Inflammatory macrophage (primary cell): ENCODE results near the gene IRX3.

ENCODE experiments used
- DNase-seq, 2 donors: peaks; one replicate each; pipeline ENCODE4 v3.0.0-alpha.2; 2020 to 2022

Gene IRX3

DNA sequence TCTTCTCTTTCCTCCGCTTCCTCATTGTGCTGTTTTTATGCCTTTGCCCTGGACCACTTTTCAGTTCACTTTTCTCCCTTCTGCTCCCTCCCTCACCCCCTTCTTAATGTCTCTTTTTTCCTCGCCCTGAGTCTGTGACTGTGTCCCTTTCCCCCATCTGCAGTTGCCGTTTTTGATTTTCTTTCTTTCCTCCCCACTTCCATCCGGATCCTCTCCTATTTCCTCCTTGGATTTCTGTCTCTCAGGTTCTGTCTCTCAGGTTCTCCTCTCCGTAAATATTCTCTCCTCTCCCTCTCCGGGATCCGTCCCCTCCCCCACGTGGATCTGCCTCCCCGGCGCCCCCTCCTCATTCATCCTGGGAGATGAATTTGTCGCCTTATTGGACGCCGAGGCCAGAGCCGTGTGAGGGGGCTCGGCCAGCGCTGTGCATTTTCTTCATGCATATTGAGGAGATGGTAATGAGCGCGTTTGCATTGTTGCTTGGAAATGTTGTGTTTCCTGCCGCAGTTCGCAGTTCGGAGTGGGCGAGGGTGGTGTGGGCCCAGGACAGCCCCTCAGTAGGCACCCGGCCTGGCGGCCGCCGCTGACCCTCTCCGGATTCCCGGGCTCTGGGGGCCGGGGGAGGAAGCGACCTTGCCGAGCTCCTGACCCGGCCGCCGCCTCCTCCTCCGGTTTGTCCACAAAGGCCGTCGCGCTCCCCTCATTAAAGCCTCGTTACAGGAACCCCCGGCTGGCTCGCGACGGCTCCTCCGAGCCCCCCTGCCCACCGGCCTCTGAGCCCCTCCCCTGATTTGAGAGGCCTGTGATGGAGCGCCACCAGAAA lies 4.5 kb upstream of the IRX3 start:
- no peak for DNase-seq

GRCh38 chr16:54289945-54290832 lies 3.6 kb upstream of the IRX3 start:
- DNase-seq, result no peak

- DNase-seq, result no peak
These were observed 2.8 kb upstream of the IRX3 start for GRCh38 chr16:54289242-54289944.

DNA sequence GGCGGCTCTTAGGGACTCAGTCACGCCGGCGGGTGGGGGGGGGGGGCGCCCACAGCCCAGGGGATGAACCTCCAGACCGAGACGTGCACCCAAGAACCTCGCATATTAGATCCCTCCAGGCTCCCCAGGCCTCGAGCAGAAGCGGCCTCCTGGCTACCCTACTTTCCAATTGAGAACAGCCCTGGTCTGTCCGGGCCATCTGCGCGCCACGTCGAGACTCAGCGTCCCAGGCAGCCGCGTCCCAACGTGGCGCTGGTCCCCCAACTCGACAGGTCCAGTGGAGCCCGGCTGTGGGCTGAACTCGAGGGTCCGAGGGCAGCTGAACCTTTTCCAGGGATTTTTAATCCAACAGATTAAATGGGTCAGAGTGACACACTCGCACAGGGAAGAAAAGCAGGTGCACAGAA lies 2.3 kb upstream of the IRX3 start:
- DNase-seq, result no peak

DNA sequence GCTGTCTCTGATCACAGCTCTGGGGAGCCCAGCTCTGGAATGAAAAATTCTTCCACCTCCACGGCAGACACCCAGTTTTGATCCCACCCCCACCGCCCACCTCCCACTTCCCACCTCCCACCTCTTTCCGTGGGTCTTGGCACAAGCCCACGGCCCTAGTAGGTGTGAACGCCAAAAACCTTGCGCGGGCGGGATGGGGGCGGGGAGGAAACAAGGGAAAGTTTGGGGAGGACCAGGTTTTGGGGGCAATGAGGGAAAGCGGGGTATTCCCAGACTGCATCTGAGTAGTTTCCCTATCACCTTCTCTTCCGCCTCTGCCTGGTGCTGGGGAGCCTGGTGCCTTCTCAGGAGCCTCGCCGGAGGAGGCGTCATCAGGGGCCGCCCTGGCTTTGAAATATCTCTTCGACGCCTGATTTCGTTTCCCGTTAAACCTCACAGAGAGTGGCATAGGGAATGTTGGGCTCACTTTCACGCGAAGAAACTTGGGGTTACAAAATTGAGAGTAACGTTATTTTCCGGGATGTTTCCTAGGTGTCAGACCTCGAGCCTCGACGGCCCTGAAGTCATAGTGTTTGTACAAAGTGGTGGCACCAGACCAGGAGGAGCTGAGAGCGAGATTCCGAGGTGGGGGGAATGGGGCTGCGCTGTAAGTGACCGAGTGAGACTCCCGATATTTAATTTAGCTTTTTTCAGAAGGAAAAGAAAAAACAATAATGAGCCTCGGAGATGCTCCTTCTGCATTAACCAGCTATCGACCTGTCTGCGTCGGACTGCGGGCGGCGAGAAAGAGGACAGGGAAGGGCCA lies 1.6 kb upstream of the IRX3 start:
- DNase-seq, result no peak

GRCh38 chr16:54287131-54288029 lies 793 bp upstream of the IRX3 start:
- no peak for DNase-seq

DNA sequence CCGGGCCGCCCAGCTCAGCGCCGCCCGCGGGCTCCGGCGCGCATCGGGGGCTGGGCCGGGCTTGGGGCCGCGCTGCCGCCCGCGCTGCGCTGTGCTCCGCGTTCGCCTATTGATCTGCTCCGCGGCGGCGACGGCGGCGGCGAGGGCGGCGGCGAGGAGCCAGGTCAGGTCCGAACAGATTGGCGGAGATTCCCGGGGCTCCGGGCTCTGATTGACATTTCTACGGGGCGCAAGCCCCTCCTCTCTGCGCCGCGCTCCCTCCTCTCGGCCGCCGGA lies 559 bp downstream of the IRX3 start:
- no peak for DNase-seq

GRCh38 chr16:54285414-54286089 lies 1.0 kb downstream of the IRX3 start:
- DNase-seq, result no peak

GRCh38 chr16:54284931-54285413 lies 1.6 kb downstream of the IRX3 start:
- no peak for DNase-seq

- DNase-seq, result no peak
These were observed 2.2 kb downstream of the IRX3 start for GRCh38 chr16:54284319-54284930.

GRCh38 chr16:54283725-54284318 lies 2.8 kb downstream of the IRX3 start:
- no peak for DNase-seq

GRCh38 chr16:54282928-54283724 lies 3.5 kb downstream of the IRX3 start:
- no peak for DNase-seq

- DNase-seq, result peak in 1 of 2 donors; percentile 19
These were observed 4.2 kb downstream of the IRX3 start for GRCh38 chr16:54282202-54282927.

DNA sequence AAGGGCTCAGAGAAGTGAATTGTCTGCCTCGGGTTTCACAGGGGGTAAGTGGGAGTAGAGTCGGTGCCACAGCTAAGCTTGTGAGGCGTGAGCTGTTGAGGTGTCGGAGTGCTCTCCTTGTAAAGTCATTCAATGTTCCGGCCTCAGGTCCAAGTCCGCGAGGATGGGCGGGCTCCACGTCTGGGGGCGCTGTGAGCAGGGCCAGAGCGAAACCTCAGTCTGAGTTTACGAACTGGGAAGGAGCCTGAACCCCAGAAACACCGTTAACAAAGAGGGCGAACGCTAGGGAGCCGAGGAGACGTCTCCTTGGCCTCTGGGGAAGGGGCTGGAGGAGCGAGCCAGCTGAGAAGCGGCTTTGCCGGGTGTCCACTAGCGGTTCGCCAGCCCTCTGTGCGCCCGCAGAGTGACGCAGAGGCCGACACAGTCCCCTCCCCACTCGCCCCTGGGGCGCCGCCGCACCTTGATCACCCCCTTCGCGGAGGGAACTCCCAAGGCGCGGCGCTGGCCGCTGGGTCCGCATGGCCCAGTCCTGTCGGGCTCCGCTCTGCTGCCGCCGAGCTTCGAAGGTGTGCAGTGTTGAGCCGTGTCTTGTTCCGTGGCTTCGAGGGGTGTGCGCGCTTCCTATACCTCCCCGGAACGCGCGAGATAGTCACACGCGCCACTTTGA lies 4.9 kb downstream of the IRX3 start:
- no peak for DNase-seq

- DNase-seq, result no peak
These were observed 5.8 kb downstream of the IRX3 start for GRCh38 chr16:54280751-54281150.

- DNase-seq, result no peak
These were observed 8.5 kb downstream of the IRX3 start for GRCh38 chr16:54277845-54278703.

DNA sequence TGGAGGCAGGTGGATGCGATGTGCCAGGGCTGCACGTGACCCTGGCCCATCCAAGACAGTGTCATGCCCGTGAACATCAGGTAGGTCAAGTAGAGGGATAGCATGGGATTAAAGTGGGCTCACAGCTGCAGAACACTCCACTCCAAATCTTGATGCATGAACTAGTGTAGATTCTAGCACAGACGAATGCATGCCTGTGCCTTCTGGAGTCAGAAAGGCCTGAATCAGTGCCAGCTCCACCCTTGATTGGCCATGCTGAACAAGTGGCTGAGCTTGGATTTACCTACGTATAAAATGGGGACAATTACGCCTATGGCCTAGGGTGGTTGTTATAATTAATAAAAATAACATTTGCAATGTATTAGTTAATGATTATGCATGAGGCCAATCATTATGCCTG lies 10.6 kb downstream of the IRX3 start:
- DNase-seq, result no peak
